Renal pelvis (tissue), 4 donors: ENCODE results near the gene REC8. TPM values are rescaled to one million over a fixed set of nuclear protein-coding genes. Genes with fewer than 3 reads are reported as not detected.

ENCODE experiments used
- DNase-seq: peaks from one replicate; pipeline ENCODE4 v3.0.0-alpha.2; 2013
- polyA plus RNA-seq, 3 donors: library from polyadenylated mRNA; unstranded; fragments of 120-200 nt; gene quantifications; one replicate each; pipeline ENCODE4 v1.2.1, GENCODE V29; 2013; ENCODE audit not compliant: insufficient read length in 3 of 3

REC8 gene
- polyA plus RNA-seq, 3 donors, result 71.4 to 85.6 (median 80.8) TPM

DNA sequence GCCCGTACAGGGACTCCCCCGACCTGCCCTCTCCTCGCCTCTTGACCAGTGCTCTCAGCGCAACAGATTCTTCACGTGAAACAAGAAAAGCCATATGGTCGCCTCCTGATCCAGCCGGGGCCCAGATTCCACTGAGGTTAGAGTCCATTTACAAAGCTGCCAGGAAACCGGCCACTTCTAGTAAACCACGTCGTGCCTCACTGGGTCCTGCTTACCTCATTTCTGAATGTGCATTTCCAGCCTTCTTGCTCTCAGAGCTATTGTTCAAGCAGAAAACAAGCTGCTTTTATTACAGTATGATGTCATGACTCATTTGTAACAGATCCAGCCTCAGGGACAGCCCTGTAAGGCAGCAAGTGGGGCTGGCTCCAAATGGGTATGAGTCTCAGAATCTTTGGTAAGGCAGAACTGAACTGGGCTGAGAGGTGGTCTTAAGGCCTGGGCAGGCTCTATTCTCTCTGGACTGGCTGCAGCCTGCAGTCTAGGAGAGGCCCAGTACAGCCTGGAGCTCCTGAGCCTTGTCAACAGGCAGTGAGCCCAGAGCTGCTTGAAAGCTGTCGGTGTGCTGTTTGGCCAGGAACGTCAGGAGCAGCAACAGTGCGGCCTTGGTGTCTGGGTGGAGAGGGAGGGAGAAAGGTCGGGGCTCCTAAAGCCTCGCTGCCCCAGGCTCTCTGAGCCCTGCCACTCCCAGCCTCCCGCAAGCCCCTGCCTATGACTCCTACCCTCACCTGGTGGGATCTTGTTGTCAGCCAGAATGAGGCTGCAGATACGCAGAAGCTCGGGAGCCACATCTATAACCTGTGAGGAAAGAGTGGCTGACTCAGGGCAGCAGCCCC lies 8.3 kb downstream of the REC8 start:
- peak; percentile 58 for DNase-seq

DNA sequence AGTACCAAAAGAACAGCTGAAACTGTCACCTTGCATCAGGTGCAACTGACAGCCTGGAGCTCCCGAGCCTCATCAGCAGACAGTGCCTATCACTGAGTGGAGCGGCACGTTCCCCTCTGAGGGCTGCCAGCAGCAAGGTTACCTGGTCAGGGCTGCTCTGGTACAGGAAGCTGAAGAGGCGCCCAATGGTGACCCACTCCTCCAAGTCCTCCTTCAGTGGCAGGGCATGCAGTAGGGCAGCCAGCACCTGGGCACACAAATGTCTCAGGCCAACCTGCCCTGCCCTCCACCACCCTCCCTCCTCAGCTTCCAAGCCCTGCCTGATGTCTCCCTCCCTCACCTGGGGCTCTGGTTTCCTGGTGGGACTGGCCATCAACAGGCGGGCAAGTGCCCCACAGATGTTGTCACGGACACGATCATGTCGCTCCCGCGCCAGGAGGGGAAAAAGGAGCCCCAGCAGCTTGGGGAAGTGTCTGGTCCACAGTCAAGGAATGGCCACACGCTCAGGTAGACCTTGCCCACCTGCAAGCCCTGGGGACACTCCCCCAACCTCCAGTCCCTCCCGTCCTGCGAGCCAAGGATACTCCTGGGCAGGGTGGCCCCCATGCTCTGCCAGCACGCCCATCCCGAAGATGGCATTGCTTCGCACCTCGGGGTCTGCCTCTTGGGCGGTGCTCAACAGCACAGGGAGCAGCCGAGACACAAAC lies 9.6 kb downstream of the REC8 start:
- DNase-seq, result no peak

DNA sequence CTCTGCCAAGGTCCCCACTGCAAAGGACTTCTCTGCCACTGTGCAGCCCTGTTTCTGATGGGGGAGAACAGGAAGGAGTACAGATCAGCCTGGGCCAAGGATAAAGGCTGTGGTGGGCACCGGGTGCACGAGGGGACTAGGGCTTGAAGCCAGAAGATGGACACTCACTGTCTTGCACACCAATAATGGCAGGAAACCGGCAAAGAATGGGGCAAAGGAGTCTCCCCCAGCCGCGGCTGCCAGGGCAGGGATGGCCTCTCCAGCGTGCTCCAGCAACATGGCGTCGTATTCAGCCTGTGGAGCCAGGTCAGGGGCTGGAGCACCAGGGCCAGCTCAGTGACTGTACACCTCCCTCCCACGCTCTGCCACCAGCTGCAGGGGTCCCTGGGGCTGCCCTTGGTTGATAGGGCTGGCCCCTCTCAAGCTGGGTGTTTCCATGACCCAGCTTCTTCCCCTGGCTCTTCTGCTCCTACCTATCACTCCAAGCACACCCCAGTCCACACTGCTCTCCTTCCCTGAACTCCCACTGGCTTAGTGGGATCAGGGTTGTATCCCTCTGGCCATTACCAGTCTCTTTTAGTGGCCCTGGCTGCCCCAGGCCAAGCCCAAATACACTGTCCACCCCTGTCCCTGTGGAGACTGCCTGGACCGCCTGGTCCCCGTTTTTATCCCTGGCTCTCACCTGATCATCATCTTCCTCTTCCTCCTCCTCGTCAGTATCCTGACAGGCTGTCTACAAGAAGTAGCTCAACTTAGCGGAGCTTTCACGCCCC lies 10.4 kb downstream of the REC8 start:
- DNase-seq, result no peak

DNA sequence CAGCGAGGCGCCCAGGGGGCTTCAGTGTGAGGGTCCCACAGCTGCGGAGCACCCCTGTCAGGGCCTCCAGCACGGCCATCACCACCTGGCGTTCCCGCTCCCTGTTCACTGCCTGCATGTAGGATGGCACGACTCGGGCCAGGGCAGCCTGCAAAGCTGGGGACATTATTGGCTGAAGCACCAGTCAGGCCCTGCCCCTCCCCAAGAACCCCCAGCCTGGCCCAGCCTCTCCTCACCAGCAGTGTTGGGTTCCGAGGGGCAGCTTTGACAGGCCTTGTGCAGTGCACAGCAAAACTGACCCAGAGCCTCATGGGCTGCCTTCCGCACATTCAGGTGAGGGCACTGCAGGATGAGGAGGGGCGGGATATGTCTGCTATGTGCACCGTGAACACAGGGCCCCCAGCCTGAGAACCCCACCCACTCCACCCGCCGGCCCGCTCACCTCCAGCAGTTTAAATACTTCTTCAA lies 11.2 kb downstream of the REC8 start:
- no peak for DNase-seq

DNA sequence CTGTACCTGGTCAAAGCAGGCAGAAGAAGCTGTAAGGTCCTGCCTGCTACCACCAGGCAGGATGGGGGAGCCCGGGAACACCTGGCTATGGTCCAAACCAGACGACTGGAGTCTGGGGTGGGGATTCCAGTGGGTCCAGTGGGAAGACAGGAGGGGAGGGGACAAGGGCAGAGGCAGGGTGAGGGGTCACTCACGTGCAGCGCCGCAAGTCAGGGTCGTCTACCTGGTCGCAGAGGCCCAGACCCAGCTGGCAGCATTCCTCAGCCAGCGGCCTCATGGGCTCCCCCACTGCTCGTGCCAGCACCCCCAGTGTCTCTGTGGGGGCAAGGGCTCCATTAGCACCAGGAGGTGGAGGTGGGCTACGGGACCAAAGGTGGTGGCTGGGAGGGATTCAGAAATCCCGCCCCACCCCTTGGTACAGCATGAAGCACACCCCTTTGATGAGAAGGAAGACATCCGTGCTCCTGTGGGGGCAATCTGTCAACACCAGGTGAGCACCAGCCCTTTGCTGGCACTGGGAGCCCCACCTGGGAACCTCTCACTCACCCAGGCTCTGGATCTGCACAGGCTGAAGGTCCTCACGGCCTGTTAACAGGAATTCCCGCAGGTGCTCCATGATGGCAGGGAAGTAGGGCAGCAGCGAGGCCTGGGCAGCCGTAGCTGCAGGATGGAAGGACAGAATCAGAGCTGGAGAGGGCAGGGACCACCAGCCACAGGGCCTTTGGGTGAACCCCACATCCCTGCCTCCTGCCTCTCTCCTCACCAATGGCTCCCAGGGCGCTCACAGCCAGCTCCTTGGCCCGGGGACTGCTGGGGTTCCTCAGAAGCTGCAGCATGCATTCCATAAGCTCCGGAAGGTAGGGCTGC lies 12.5 kb downstream of the REC8 start:
- no peak for DNase-seq

DNA sequence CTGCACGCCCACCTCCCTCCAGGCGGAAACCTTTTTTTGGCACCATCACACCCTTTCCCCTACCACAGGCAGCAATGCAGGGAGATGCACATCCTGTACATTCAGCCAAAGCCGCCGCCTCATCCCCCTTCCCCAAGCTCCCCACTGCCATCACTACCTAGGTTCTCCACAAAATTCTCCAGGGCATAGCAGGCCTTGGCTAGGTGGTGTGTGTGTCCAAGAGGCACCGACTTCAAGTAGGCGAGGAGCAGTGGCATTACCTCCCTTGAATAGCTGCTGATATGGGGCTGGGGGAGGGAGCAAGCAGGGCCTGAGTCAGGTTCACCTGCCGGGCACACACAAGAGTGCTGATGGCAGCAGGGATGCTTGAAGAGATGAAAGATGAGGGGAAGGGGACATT lies 13.1 kb downstream of the REC8 start:
- no peak for DNase-seq

DNA sequence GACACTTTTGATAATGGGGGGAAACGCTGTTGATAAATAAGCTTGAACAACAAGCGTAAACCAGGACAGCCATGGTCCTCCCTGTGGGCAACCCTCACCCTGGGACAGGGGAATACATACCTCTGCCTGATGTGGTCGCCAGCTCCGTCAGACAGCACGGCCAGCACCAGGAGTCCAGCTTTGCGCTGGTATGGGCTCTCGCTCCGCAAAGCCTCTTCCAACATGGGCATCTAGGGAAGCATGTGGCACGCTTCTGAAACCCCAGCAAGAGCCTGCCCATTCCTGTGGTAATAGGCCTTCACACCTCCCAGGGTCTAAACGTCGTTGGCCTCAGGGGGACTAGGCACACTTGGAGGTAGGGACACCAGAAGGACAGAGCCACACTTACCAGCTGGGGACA lies 13.9 kb downstream of the REC8 start:
- no peak for DNase-seq

DNA sequence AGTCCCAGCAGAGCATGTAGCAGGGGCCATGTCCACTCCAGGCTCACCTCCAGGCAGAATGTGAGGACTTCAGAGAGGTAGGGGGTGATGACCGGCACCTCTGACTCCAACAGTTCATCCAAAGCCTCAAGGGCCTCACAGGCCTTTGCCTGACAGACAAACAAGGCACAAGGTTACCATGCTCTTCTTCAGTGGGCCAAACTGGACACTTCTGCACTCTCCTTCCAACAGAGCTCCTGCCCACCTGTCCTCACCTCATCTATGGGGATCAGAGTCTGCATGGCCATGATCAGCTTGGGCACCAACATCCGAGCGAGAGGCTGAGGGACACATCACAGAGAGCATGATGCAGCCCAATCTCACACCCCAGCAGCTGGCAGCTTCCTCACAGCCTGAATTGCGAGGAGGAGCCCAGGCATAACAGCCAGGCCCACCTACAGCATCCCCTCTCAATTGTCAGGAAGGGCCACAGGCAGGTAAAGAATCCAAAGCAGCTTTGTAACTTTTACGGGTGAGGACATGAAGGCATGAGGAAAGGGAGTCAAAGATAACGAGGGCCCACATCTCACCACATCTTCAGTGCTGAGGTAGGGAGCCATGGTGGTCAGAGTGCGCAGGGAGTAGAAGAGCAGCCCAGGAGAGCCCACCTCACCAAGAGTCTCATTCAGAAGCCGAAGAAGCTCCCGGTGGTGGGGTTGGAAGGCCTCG lies 15.1 kb downstream of the REC8 start:
- DNase-seq, result no peak

DNA sequence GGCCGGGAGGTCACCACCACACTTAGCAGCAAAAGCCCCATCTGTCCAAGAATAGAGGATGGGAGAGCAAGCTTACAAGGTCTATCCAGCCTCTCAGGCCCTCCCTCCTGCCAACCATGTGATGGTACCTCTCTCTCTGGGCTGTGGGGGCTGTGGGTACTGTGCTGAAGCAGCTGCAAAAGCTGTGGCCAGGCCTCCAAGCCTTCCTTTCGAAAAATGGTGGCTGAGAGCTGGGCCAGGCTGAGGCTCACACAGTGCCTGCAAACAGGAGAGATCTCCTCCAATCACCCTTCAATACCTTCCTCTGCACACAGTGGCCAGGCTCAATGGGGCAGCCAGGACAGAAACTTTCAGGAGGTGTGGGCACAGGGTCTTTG lies 15.6 kb downstream of the REC8 start:
- DNase-seq, result no peak

DNA sequence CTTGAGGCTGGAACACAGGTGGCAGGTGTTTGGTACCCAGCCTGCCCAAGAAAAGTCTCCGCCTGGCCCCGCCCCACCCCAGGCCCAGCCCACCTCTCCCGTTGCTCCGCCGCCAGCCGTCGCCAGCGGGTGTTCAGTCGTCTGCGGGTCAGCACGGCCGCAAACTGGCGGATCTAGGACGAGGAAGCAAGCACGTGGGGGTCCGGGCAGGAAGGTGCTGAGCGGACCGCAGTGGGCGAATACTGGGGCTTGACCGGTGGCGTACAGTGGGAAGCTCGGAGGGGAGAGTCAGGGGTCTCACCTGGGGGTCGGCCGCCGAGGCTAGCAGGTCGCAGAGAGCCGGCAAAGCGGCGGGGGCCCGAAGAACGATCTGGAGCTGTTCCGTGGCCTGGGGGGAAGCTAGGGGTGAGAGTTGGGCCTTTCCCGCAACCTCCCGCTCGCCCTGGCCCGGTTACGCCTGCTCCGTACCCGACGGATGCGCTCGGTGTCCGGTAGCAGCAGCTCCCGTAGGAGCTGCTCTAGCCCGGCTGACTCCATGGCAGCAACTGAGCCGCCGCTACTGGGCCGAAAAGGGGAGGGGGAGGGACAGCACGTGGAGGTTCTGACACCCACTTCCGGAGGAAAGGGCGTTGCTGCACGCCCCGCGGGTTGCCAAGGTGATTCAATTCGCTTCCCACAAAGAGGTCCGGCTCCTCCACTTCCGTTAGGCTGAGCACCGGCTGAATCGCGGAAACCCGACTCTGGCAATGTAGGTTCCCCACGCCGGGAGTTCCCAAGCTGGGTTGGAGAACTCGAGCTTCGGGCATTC lies 16.6 kb downstream of the REC8 start, which contains the start of gene IPO4:
Gene IPO4 (minus strand): TSS at position 566 of the 808 bp plus-strand sequence. CDS start 29 bp downstream, at position 537.
- DNase-seq, result peak; percentile 97

DNA sequence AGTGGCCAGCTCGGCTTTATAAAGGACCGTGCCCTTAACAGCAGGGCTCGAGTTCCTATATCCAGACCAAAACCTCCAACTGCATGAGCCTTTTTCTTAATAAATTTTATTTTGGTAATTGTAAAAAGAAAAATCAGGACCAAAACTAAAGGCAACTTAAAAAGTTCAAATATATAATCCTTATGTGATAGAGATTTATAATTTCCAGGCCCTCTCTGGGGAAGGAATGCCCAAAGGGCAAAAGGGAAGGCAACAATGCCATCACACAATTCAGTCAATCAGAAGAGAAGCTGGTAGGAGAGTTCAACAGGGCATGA lies 17.1 kb downstream of the REC8 start:
- no peak for DNase-seq

DNA sequence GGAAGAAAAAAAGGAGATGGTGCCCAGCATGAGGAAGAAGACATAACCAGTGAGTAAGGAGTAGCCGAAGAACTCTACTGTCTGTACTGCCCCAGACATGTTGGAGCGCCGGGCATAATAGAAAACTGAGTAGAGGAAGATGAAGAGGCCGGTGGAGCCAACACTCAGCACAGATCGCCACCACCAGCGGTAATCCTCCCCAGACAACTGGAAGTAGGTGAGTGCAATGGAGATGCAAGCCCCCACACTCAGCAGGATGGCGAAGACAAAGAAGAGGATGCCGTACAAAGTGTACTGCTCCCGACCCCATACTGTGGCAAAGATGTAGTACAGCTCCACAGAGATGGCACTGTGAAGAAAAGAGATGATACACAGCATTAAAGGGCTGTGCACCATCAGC lies 17.6 kb downstream of the REC8 start:
- DNase-seq, result no peak

DNA sequence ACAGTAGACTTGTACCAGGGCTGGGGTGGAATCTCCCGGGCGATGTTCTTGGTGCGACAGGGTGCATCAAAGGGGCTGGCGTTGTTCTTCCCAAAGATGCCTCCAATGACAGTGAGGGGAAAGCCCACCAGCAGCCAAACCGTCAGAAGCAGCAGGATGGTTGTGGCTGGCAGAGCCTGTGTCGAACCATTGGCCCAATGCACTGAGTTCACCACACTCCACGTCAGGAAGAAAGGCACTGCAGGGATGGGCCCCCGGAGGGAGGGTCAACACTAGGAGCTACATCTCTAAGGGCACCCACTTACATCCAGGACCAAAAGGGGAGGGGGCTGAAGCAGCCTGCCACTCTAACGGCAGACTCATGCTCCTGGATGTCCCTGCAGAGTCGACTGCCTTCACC lies 18.5 kb downstream of the REC8 start:
- DNase-seq, result no peak

DNA sequence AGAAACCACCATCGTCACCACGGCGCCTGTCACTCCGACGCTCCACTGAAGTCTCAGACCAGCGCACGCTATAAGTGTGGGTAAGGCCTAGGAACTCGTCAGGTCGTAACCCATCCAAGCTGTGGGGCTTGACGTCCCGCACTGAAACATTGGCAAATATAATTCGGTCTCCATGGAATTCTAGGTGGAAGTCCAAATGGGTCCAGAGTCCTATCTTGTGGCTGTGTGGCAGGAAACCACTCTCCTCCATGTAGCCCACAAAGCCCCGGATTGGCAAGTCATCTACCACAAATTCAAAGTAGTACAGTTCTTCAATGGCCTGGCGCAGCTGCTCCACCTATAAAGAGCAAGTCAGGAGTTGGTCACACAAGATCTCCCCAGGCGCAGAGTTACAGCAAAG lies 21.1 kb downstream of the REC8 start:
- DNase-seq, result no peak

DNA sequence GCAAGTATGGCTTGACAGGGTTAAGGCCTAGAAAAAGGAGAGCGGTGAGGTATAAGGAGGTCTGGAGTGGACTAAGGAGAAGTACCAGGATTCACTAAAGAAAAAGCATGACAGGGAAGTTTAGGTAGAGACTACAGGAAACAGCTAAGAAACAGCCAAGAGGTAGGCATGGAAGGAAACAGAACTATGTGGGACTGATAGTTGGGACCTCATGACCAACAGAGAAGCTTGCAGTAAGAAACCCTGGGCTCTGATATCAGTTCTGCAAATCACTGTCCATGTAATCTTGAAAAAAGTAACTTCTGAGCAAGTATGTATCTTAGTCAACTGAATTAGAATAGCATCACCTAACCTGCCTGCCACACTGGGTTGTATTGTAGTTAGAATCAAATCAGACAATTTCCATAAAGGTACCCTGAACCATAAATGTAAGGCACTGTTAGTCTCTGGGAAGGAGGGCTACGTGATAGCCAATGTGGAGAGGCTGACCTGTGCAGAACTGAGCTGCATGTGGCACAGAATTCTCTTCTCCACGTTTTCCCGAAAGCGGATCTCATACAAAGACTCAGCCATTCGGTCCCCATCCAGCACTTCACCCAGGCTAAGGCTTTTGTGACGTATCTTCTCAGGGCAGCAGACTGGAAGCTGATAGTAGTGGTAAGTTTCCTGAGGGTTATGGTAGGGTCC lies 22.4 kb downstream of the REC8 start:
- DNase-seq, result no peak

DNA sequence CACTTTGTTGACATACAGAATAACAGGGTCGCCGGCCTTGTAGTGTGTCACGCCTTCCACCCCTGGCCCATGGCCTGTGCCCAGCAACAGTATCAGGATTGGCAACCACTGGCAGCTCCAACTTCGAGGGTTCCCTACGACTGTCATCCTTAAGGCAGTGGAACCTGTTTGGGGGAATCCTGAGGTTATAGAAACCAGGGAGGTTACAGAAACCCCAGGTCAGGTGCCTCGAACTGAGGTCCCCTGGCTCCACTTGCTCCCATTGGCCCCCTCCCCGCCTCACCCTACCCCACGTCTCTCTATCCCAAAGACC lies 22.9 kb downstream of the REC8 start:
- DNase-seq, result no peak

DNA sequence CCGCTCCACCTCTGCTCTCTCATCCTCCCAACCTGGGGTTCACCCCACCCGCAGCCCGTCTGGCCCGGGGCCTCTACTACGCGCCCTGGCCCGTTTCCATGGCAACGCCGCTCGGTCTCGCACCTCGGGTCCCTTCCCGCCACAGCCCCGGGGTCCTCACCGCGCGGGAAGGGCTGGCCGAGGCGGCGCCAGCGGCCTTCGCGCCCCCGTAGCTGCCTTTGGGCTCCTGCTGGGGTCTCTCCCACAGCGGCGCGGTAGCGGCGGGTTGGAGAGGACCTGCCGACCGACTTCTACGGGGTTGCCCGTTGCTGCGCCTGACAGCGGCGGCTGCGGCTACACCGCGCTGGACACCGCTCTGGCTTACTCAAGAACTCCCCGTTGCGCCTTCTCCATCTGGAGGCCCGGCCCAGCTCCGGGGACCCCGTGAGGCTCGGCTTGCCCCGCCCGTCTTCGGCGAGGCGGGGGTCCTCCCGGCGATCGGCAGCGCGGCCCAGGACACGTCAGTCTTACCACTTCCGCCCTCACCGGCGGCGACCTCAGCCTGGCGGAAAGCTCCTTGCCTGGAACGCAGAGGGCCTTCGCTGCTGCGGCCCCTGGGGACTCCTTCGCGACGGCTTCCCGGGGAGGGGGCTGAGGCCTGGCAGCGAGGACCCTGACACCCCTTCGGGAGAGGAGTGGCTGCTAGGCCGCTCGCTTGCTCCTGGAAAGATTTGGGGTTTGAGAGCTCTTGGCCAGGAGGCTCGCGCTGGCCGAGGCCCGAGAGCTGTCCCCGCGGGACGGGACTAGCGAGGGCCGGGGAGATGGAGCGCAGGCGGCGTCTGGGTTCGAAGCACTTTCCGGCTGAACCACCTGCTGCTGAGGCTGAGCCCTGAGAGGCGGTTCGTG lies 23.5 kb downstream of the REC8 start, which contains the start of gene TM9SF1:
Gene TM9SF1 (minus strand): TSS at position 256 of the 885 bp plus-strand sequence. CDS start 422 bp downstream, outside the sequence.
- DNase-seq, result peak; percentile 89
